ENCODE results near the gene PARD3.
"Not testable (repeated sequence)": the region's sequence is repeated elsewhere in the genome, so short reads cannot be mapped to it uniquely, and the experiment has no call there.

Gene PARD3

DNA sequence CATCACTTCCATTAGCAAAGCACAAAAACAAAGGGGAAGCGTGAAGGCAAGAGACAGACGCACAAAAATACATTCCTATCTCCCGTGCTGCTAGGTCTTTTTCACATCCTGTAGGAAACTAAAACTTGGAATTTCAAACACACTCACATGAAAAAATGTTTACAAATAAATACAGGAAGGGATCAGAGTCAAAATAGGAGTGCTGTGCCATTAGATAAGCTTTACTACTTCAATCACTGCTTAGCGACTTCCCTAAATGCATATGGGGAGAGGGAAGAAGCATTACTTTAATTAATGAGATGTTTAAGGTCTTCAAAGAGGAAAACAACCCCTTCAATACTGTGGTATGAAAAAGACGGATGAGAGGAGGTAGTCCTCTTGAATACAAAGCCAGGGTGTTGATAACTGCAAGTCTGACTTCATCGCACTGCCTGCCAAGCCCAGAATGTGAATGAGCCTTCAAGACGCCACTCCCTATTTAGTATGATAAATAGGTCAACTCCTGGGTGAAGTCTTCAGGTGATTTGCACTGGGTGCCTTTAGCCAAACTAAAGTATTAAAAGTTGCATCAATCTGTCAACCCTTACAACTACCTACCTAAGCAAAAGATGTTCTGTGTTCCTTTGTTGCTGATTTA lies 13.9 kb downstream of the PARD3 start:
- H3K4me3 ChIP-seq (replicated peaks in 1 of 2; ENCODE audit: low read depth in 2 of 2, low read length in 2 of 2), result no peak overlapping the region
- DNase-seq (ENCODE audit: low read depth in 2 of 2), result peak; percentile 40 to 46
- TF ChIP-seq, protein P1, sequence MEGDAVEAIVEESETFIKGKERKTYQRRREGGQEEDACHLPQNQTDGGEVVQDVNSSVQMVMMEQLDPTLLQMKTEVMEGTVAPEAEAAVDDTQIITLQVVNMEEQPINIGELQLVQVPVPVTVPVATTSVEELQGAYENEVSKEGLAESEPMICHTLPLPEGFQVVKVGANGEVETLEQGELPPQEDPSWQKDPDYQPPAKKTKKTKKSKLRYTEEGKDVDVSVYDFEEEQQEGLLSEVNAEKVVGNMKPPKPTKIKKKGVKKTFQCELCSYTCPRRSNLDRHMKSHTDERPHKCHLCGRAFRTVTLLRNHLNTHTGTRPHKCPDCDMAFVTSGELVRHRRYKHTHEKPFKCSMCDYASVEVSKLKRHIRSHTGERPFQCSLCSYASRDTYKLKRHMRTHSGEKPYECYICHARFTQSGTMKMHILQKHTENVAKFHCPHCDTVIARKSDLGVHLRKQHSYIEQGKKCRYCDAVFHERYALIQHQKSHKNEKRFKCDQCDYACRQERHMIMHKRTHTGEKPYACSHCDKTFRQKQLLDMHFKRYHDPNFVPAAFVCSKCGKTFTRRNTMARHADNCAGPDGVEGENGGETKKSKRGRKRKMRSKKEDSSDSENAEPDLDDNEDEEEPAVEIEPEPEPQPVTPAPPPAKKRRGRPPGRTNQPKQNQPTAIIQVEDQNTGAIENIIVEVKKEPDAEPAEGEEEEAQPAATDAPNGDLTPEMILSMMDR (IDR thresholded peaks at IDR 0.05; ENCODE audit: low read depth, low read length), result no peak

DNA sequence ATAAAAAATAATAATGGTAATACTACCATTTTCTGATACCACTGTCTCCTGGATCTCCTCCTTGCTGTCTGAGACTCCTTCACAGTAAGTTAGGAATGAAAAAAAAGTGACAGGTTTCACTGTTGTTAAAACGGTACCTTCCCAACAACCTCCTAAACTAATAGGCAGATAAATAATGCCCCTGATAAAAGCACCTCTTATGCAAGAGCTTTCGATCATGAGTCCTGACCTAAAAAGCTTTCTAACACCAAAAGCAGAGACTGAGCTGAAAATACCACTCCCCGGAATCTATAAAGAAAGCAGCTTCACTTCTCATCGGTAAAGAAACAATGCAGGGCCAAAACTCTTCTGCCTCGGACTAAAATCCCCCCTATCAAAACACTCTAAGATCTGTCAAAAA lies 14.5 kb downstream of the PARD3 start:
- no peak for DNase-seq (ENCODE audit: low read depth in 2 of 2)
- no peak overlapping the region for H3K4me3 ChIP-seq (replicated peaks in 1 of 2; ENCODE audit: low read depth in 2 of 2, low read length in 2 of 2)
- TF ChIP-seq, protein P1 (IDR thresholded peaks at IDR 0.05; ENCODE audit: low read depth, low read length), result no peak

DNA sequence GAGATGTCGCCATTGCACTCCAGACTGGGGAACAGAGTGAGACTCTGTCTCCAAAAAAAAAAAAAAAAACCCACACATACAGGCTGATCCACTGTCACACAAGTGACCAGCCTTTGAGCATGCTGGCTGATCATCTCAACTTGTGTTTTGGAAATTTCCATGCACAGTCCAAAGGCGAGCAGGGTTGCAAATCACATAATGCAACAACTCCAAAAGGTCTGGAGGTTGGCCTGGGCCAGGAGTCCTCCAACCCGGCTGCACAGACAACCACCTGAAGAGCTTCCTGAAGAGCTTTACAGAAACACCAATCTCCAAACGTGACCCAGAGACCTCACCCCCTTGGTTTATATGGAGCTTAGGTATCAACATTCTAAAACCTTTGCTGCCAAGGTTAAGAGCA lies 16.4 kb downstream of the PARD3 start:
- TF ChIP-seq, protein P1 (IDR thresholded peaks at IDR 0.05; ENCODE audit: low read depth, low read length), result no peak
- no peak for DNase-seq (ENCODE audit: low read depth in 2 of 2)
- H3K4me3 ChIP-seq (replicated peaks in 1 of 2; ENCODE audit: low read depth in 2 of 2, low read length in 2 of 2), result no peak overlapping the region

DNA sequence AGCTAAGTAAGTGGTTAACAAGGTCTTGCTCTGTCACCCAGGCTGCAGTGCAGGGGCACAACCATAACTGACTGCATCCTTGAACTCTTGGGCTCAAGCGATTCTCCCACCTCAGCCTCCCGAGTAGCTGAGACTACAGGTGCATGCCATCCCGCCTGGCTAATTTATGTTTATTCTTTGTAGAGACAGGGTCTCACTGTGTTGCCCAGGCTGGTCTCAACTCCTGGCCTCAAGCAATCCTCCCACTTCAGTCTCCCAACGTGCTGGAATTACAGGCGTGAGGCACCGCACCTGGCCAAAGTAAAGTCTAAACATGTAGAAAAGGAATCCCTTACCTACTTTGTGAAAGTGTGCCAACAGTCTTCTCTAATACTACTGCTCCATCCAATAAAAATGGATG lies 17.9 kb downstream of the PARD3 start:
- H3K4me3 ChIP-seq (replicated peaks in 1 of 2; ENCODE audit: low read depth in 2 of 2, low read length in 2 of 2), result no peak overlapping the region
- DNase-seq (ENCODE audit: low read depth in 2 of 2), result no peak
- TF ChIP-seq, protein P1 (IDR thresholded peaks at IDR 0.05; ENCODE audit: low read depth, low read length), result no peak

DNA sequence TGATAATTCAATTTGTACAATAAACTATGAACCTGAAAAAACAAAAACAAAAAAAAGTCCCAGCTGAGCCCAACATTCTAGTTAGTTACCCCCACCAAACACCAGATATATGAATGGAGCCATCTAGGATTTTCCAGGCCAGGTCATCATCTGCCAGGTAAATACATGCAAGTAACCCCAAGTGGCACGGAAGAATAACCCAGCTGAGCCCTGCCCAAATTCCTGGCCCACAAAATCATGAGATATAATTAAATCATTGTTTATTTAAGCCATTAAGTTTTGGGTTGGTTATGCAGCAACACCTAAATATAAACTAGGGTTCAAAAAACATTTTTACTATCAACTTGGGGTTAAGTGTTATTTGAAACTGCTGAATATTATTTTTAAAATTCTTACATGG lies 19.0 kb downstream of the PARD3 start:
- TF ChIP-seq, protein P1 (IDR thresholded peaks at IDR 0.05; ENCODE audit: low read depth, low read length), result no peak

DNA sequence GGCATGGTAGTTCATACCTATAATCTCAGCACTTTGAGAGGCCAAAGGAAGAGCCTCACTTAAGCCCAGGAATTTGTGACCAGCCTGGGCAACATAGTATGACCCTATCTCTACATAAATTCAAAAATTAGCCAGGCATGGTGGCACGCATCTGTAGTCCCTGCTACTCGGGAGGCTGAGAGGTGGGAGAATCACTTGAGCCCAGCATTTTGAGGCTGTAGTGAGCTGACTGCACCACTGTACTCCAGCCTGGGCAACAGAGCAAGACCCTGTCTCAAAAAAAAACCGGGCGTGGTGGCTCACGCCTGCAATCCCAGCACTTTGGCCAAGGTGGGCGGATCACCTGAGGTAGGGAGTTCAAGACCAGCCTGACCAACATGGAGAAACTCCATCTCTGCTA lies 19.8 kb downstream of the PARD3 start:
- no peak overlapping the region for H3K4me3 ChIP-seq (replicated peaks in 1 of 2; ENCODE audit: low read depth in 2 of 2, low read length in 2 of 2)
- TF ChIP-seq, protein P1 (IDR thresholded peaks at IDR 0.05; ENCODE audit: low read depth, low read length), result no peak
- no peak for DNase-seq (ENCODE audit: low read depth in 2 of 2)

More for the DNA sequence above, 19.0 kb downstream of the PARD3 start:
- no peak overlapping the region for H3K4me3 ChIP-seq (replicated peaks in 1 of 2; ENCODE audit: low read depth in 2 of 2, low read length in 2 of 2)
- DNase-seq (ENCODE audit: low read depth in 2 of 2), result no peak

DNA sequence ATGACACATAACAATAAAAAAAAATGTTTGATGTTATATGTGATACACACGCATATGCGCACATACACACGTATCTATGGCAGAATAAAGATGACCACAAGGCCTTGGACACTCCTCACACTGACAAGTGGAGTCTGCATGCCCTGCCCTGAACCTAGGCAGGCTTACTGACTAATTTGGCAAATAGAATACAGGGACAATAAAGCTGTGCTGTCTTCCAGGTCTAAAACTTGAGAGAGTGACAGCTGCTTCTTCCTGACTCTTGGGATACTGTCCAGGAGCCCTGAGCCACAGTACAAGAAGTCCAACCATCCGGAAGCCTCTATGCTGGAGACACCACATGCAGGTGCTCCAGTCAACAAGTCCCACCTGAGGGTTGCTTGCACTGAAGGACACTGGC lies 20.3 kb downstream of the PARD3 start:
- no peak overlapping the region for H3K4me3 ChIP-seq (replicated peaks in 1 of 2; ENCODE audit: low read depth in 2 of 2, low read length in 2 of 2)
- TF ChIP-seq, protein P1 (IDR thresholded peaks at IDR 0.05; ENCODE audit: low read depth, low read length), result no peak
- no peak for DNase-seq (ENCODE audit: low read depth in 2 of 2)

DNA sequence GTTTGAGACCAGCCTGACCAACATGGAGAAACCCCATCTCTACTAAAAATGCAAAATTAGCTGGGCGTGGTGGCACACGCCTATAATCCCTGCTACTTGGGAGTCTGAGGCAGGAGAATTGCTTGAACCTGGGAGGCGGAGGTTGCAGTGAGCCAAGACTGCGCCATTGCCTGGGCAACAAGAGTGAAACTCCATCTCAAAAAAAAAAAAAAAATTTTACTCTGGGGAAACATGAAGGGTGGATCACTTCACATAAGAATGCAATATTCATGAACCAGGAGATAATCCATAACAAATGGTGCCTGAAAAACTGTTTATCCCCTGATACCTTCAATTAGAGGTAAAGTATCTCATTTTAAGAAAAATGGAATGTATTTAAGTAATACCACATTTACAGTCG lies 21.5 kb downstream of the PARD3 start:
- not testable (repeated sequence) for H3K4me3 ChIP-seq (replicated peaks in 1 of 2; ENCODE audit: low read depth in 2 of 2, low read length in 2 of 2); DNase-seq (ENCODE audit: low read depth in 2 of 2)
